ENCODE measurements around the gene DZIP1. TPM values are rescaled to one million over a fixed set of nuclear protein-coding genes. Genes with fewer than 3 reads are reported as not detected.
"Not testable (repeated sequence)": the region's sequence is repeated elsewhere in the genome, so short reads cannot be mapped to it uniquely, and the experiment has no call there.

Gene DZIP1
- total RNA-seq, 1 donor from 2014 or later, result 26.7 TPM

- no peak for DNase-seq (ENCODE audit: extremely low read depth, low read depth, low spot score)
These were observed 38.9 kb downstream of the DZIP1 start for GRCh38 chr13:95605448-95606125.

GRCh38 chr13:95604556-95604915 is 40.0 kb downstream of the DZIP1 start:
- no peak for DNase-seq (ENCODE audit: extremely low read depth, low read depth, low spot score)

- no peak for DNase-seq (ENCODE audit: extremely low read depth, low read depth, low spot score)
These were observed 40.5 kb downstream of the DZIP1 start for GRCh38 chr13:95603887-95604555.

GRCh38 chr13:95601906-95602305 is 42.6 kb downstream of the DZIP1 start:
- DNase-seq (ENCODE audit: extremely low read depth, low read depth, low spot score), result no peak

GRCh38 chr13:95601216-95601615 is 43.3 kb downstream of the DZIP1 start:
- no peak for DNase-seq (ENCODE audit: extremely low read depth, low read depth, low spot score)

GRCh38 chr13:95596701-95597100 is 47.8 kb downstream of the DZIP1 start:
- no peak for DNase-seq (ENCODE audit: extremely low read depth, low read depth, low spot score)

GRCh38 chr13:95593462-95593861 is 51.0 kb downstream of the DZIP1 start:
- no peak for DNase-seq (ENCODE audit: extremely low read depth, low read depth, low spot score)

- DNase-seq (ENCODE audit: extremely low read depth, low read depth, low spot score), result no peak
These were observed 55.8 kb downstream of the DZIP1 start for GRCh38 chr13:95588721-95589120.

- DNase-seq (ENCODE audit: extremely low read depth, low read depth, low spot score), result no peak
These were observed 56.4 kb downstream of the DZIP1 start for GRCh38 chr13:95588134-95588533.

GRCh38 chr13:95585867-95586266 is 58.6 kb downstream of the DZIP1 start:
- DNase-seq (ENCODE audit: extremely low read depth, low read depth, low spot score), result no peak

GRCh38 chr13:95579303-95579702 is 65.2 kb downstream of the DZIP1 start:
- no peak for DNase-seq (ENCODE audit: extremely low read depth, low read depth, low spot score)

GRCh38 chr13:95573221-95573620 is 71.3 kb downstream of the DZIP1 start:
- DNase-seq (ENCODE audit: extremely low read depth, low read depth, low spot score), result no peak

GRCh38 chr13:95571941-95572340 is 72.6 kb downstream of the DZIP1 start:
- no peak for DNase-seq (ENCODE audit: extremely low read depth, low read depth, low spot score)

- DNase-seq (ENCODE audit: extremely low read depth, low read depth, low spot score), result no peak
These were observed 74.5 kb downstream of the DZIP1 start for GRCh38 chr13:95570016-95570415.

- no peak for DNase-seq (ENCODE audit: extremely low read depth, low read depth, low spot score)
These were observed 76.4 kb downstream of the DZIP1 start for GRCh38 chr13:95568131-95568530.

- not testable (repeated sequence) for DNase-seq (ENCODE audit: extremely low read depth, low read depth, low spot score)
These were observed 78.7 kb downstream of the DZIP1 start for GRCh38 chr13:95565758-95566157.

GRCh38 chr13:95564733-95565291 is 79.7 kb downstream of the DZIP1 start:
- peak; percentile 66 for DNase-seq (ENCODE audit: extremely low read depth, low read depth, low spot score)

- no peak for DNase-seq (ENCODE audit: extremely low read depth, low read depth, low spot score)
These were observed 80.4 kb downstream of the DZIP1 start for GRCh38 chr13:95564091-95564490.

- DNase-seq (ENCODE audit: extremely low read depth, low read depth, low spot score), result no peak
These were observed 84.1 kb downstream of the DZIP1 start for GRCh38 chr13:95560387-95560786.

GRCh38 chr13:95559100-95559499 is 85.4 kb downstream of the DZIP1 start:
- DNase-seq (ENCODE audit: extremely low read depth, low read depth, low spot score), result no peak

- no peak for DNase-seq (ENCODE audit: extremely low read depth, low read depth, low spot score)
These were observed 87.5 kb downstream of the DZIP1 start for GRCh38 chr13:95557013-95557412.

All from glomerular endothelial cell (primary cell).